Neuronal stem cell (in vitro differentiated cells): ENCODE data around the gene MALL.
A peak's percentile ranks its signal among the peaks of the same experiment; 100 is the strongest.

Experiments
- DNase-seq: peaks from one replicate; pipeline ENCODE4 v3.0.0-alpha.2; 2013; ENCODE audit warnings: low spot score
- H2AFZ ChIP-seq: one replicate; pipeline ENCODE4 v1.6.1; 2013; ENCODE audit warnings: mild to moderate bottlenecking, low read length, inconsistent platforms
- H2AK5ac ChIP-seq: 2 replicates; pipeline ENCODE4 v1.6.1; 2013; ENCODE audit warnings: low read depth, mild to moderate bottlenecking, inconsistent platforms, low read length, moderate library complexity, mixed read lengths
- H2BK120ac ChIP-seq: 2 replicates; pipeline ENCODE4 v1.6.1; 2013; ENCODE audit warnings: low read depth, mild to moderate bottlenecking, inconsistent platforms, low read length, moderate library complexity, mixed read lengths
- H2BK12ac ChIP-seq: one replicate; pipeline ENCODE4 v1.6.1; 2013; ENCODE audit warnings: low read length, inconsistent platforms
- H2BK15ac ChIP-seq: 2 replicates; pipeline ENCODE4 v1.6.1; 2013; ENCODE audit warnings: mild to moderate bottlenecking, low read length, inconsistent platforms, mixed read lengths
- H2BK5ac ChIP-seq: one replicate; pipeline ENCODE4 v1.6.1; 2013; ENCODE audit warnings: inconsistent platforms, mild to moderate bottlenecking, low read length, moderate library complexity
- H3K14ac ChIP-seq: one replicate; pipeline ENCODE4 v1.6.1; 2013; ENCODE audit warnings: low read length, inconsistent platforms
- H3K18ac ChIP-seq: 2 replicates; pipeline ENCODE4 v1.6.1; 2013; ENCODE audit warnings: low read length, inconsistent platforms
- H3K23ac ChIP-seq: 2 replicates; pipeline ENCODE4 v1.6.1; 2013; ENCODE audit warnings: low read depth, mild to moderate bottlenecking, mixed read lengths, low read length, inconsistent platforms; ENCODE audit not compliant: poor library complexity
- H3K27ac ChIP-seq: replicated peaks from 3 replicates; pipeline ENCODE4 v1.5.1; 2013; ENCODE audit warnings: low read length, inconsistent platforms
- H3K27me3 ChIP-seq, 3 experiments: 2 replicates each; pipeline ENCODE4 v1.6.1; 2013; ENCODE audit warnings: low read length in 3 of 3, mild to moderate bottlenecking in 2 of 3, inconsistent platforms in 1 of 3, low read depth in 1 of 3, mixed read lengths in 1 of 3, moderate library complexity in 1 of 3; ENCODE audit not compliant: control insufficient read depth in 3 of 3, insufficient read depth in 3 of 3
- H3K36me3 ChIP-seq, 2 donors: replicated peaks in 1 of 2; 2 replicates each; pipeline ENCODE4 v1.6.1; 2013; ENCODE audit warnings: low read length in 2 of 2; ENCODE audit not compliant: control insufficient read depth in 2 of 2, insufficient read depth in 2 of 2
- H3K4ac ChIP-seq: 2 replicates; pipeline ENCODE4 v1.6.1; 2013; ENCODE audit warnings: inconsistent platforms, mild to moderate bottlenecking, low read length, moderate library complexity
- H3K4me1 ChIP-seq, 2 donors: 1 replicate in 1 of 2; 2 replicates in 1 of 2; pipeline ENCODE4 v1.6.1; 2013; ENCODE audit warnings: low read length in 2 of 2, low read depth in 1 of 2; ENCODE audit not compliant: control insufficient read depth in 2 of 2, insufficient read depth in 1 of 2
- H3K4me2 ChIP-seq: one replicate; pipeline ENCODE4 v1.6.1; 2013; ENCODE audit warnings: mild to moderate bottlenecking, low read length, inconsistent platforms; ENCODE audit not compliant: insufficient read depth, poor library complexity, severe bottlenecking
- H3K4me3 ChIP-seq, 2 donors: 2 replicates each; pipeline ENCODE4 v1.5.1; 2013; ENCODE audit warnings: low read length in 2 of 2, mild to moderate bottlenecking in 2 of 2, inconsistent platforms in 1 of 2, moderate library complexity in 1 of 2
- H3K79me1 ChIP-seq: one replicate; pipeline ENCODE4 v1.6.1; 2013; ENCODE audit warnings: low read depth, mild to moderate bottlenecking, inconsistent platforms, low read length, moderate library complexity
- H3K9ac ChIP-seq: one replicate; pipeline ENCODE4 v1.6.1; 2013; ENCODE audit warnings: mild to moderate bottlenecking, low read depth, low read length, inconsistent platforms; ENCODE audit not compliant: poor library complexity
- H3K9me3 ChIP-seq, 2 donors: replicated peaks in 1 of 2; 2 replicates each; pipeline versions ENCODE3 to v1.6.1; 2013; ENCODE audit warnings: low read length in 2 of 2, mild to moderate bottlenecking in 2 of 2, inconsistent platforms in 1 of 2, low read depth in 1 of 2, mixed read lengths in 1 of 2, moderate library complexity in 1 of 2; ENCODE audit not compliant: control insufficient read depth in 2 of 2, insufficient read depth in 1 of 2
- H4K8ac ChIP-seq: one replicate; pipeline ENCODE4 v1.6.1; 2013; ENCODE audit warnings: low read depth, mild to moderate bottlenecking, inconsistent platforms, low read length, moderate library complexity
- H4K91ac ChIP-seq: one replicate; pipeline ENCODE4 v1.6.1; 2013; ENCODE audit warnings: low read length, low read depth, mild to moderate bottlenecking, inconsistent platforms; ENCODE audit not compliant: poor library complexity
- WGBS, 2 donors: extraction: QIAGEN DNeasy Blood & Tissue Kit; methylation state at CpG; one replicate each; pipeline ENCODE4 v1.1.7; 2013; ENCODE audit warnings: missing lambda C conversion rate in 2 of 2, mixed read lengths in 1 of 2; ENCODE audit not compliant: insufficient read length in 2 of 2, insufficient replicate concordance in 1 of 2; ENCODE audit errors: extremely low coverage in 2 of 2; 5-methylcytosine and 5-hydroxymethylcytosine counted together

MALL gene

DNA sequence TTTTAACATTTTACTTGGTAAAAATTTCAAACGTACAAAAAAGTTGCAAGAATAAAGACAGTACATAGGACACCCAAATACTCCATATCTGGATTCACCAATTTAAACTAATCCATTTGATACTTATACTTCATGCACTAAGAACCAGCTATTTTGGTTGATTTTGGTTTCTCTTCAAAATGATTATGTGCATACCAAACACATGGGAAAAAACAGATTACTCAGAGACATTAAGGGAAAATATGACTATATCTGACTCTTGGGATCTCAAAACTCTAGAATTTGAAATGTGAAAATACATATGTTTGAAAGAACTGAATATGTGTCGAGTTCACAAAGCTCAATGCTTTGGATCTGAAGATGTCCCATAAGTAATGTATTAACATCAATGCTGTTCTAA, 15.5 kb upstream of the MALL start:
- no peak overlapping the region for H3K14ac ChIP-seq
- no peak overlapping the region for H3K23ac ChIP-seq
- H3K4ac ChIP-seq: no peak overlapping the region
- WGBS, 2 donors: no CpG with 5 or more reads among the region's 2 CpGs
- peaks cover 4 to 7% of the 10 kb centered on the region in 2 donors for H3K4me1 ChIP-seq
- H2AK5ac ChIP-seq: no peak overlapping the region
- H3K4me2 ChIP-seq: no peak overlapping the region
- no peak overlapping the region for H2BK5ac ChIP-seq
- no peak overlapping the region for H3K27ac ChIP-seq
- H2BK15ac ChIP-seq: no peak overlapping the region
- H3K36me3 ChIP-seq: no peaks in the 10 kb centered on the region
- H4K8ac ChIP-seq: no peak overlapping the region
- DNase-seq: no peak
- no peak overlapping the region for H2AFZ ChIP-seq
- H4K91ac ChIP-seq: no peak overlapping the region
- H2BK120ac ChIP-seq: no peak overlapping the region
- no peaks in the 10 kb centered on the region for H3K79me1 ChIP-seq
- H3K4me3 ChIP-seq: no peak overlapping the region
- H3K9ac ChIP-seq: no peak overlapping the region
- no peaks in the 10 kb centered on the region for H3K9me3 ChIP-seq
- H3K18ac ChIP-seq: no peak overlapping the region
- no peak overlapping the region for H2BK12ac ChIP-seq
- no peaks in the 10 kb centered on the region for H3K27me3 ChIP-seq

DNA sequence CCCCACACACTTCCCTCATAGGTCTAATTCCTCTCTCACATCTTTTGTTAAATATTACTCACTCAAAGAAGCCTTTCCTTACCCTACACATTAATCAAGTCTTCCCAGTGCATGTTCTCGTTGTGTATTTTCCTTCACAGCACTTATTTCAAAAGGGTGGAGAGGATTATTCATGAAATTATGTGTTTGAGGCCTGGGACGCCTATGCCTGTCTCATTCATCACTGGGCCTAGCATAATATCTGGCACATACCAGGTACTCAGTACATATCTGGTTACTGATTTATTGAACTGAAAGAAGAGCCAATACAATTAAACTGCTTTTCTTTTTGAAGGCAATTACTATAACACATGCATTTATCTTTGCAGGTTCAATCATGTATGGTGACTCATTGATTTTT, 15.1 kb upstream of the MALL start:
- Histone ChIP-seq H3K4me2 (no peak overlapping the region), H3K4me3 (no peak overlapping the region), H2BK5ac (no peak overlapping the region), H3K79me1 (no peaks in the 10 kb centered on the region), H3K4ac (no peak overlapping the region), H3K4me1 (peaks cover 5 to 7% of the 10 kb centered on the region in 2 donors), H3K14ac (no peak overlapping the region), H2BK15ac (no peak overlapping the region), H3K9ac (no peak overlapping the region), H3K18ac (no peak overlapping the region), H2BK120ac (no peak overlapping the region), H3K27me3 (no peaks in the 10 kb centered on the region), H2AK5ac (no peak overlapping the region), H2BK12ac (no peak overlapping the region), H3K36me3 (no peaks in the 10 kb centered on the region), H3K27ac (no peak overlapping the region), H4K91ac (no peak overlapping the region), H2AFZ (no peak overlapping the region), H3K23ac (no peak overlapping the region), H4K8ac (no peak overlapping the region), H3K9me3 (no peaks in the 10 kb centered on the region)
- WGBS, 2 donors: no CpG with 5 or more reads among the region's 2 CpGs
- DNase-seq: no peak

DNA sequence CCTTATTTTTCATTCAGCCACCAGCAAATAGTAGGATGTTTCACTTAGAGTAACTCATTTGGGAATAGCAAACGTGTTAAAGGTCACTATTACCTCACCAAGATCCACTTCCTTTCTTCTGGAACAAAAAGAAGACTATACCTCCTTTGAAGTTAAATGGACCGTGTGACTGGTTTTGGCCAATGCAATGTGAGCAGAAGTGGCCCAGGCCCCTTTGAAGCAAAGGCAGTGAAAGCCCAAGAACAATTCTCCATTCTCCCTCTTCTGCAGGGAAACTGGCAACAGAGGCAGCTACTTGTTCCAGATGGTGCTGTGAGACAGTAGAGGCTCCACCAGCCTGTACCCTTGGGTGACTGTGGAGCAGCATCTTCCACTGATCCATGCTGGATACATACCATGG, 11.3 kb upstream of the MALL start:
- Histone ChIP-seq H3K9me3 (peaks cover 0 to 1% of the 10 kb centered on the region in 2 donors), H3K79me1 (no peaks in the 10 kb centered on the region), H3K23ac (no peak overlapping the region), H2BK5ac (no peak overlapping the region), H2BK120ac (no peak overlapping the region), H3K4me2 (peak overlapping the region; percentile 21), H3K27me3 (no peaks in the 10 kb centered on the region), H3K4me3 (no peak overlapping the region), H3K36me3 (no peaks in the 10 kb centered on the region), H4K8ac (no peak overlapping the region), H3K18ac (no peak overlapping the region), H2BK12ac (no peak overlapping the region), H3K27ac (peak overlapping the region; percentile 28), H2BK15ac (no peak overlapping the region), H3K9ac (no peak overlapping the region), H2AFZ (peak overlapping the region; percentile 32), H3K14ac (no peak overlapping the region), H4K91ac (no peak overlapping the region), H2AK5ac (no peak overlapping the region), H3K4me1 (peaks cover 7 to 8% of the 10 kb centered on the region in 2 donors), H3K4ac (no peak overlapping the region)
- WGBS, 2 donors: no CpG with 5 or more reads among the region's 2 CpGs
- DNase-seq: no peak

DNA sequence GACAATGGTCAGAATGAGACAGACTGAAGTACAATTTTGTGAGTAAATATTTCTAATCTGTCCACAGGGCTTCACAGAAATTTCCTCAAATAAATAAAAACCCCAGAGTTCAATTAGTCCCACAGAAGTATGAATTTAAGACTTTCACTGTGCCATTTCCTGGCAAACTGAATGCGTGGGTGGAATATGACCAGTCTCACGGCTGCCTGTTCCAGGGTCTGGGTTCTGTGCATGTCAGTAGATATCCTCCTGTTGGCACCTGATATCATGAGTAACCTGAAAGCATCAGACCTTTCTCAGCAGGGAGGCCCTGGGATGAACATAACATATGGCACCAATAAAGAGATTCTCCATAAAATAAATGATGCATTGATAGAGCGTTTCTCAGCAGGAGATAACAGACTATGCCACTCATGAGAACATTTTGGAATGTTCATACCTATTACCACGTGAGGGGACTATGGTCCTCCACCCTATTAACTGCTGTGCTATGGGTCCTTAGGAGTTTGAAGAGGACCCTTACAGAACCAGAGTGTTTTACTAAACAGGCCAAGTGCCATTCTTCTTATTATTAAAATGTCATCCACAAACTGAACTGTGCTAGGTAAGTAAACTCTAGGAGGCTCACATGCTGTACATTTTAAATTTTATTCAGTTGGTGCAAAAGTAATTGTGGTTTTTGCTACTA, 10.6 kb upstream of the MALL start:
- H3K27ac ChIP-seq: no peak overlapping the region
- no peak overlapping the region for H3K4ac ChIP-seq
- no peak overlapping the region for H2BK15ac ChIP-seq
- peaks cover 0 to 1% of the 10 kb centered on the region in 2 donors for H3K9me3 ChIP-seq
- H3K23ac ChIP-seq: no peak overlapping the region
- peaks cover 7 to 8% of the 10 kb centered on the region in 2 donors for H3K4me1 ChIP-seq
- no peak overlapping the region for H2BK120ac ChIP-seq
- H2AK5ac ChIP-seq: no peak overlapping the region
- H4K91ac ChIP-seq: no peak overlapping the region
- H3K79me1 ChIP-seq: no peaks in the 10 kb centered on the region
- no peaks in the 10 kb centered on the region for H3K27me3 ChIP-seq
- no CpG with 5 or more reads among the region's 4 CpGs for WGBS, 2 donors
- no peak for DNase-seq
- H4K8ac ChIP-seq: no peak overlapping the region
- H3K18ac ChIP-seq: no peak overlapping the region
- H2BK5ac ChIP-seq: no peak overlapping the region
- H3K4me2 ChIP-seq: no peak overlapping the region
- no peak overlapping the region for H2BK12ac ChIP-seq
- no peak overlapping the region for H3K14ac ChIP-seq
- no peak overlapping the region for H3K4me3 ChIP-seq
- no peaks in the 10 kb centered on the region for H3K36me3 ChIP-seq
- no peak overlapping the region for H3K9ac ChIP-seq
- H2AFZ ChIP-seq: no peak overlapping the region
